Measurements from ENCODE around the gene NAA10.

The NAA10 gene

DNA sequence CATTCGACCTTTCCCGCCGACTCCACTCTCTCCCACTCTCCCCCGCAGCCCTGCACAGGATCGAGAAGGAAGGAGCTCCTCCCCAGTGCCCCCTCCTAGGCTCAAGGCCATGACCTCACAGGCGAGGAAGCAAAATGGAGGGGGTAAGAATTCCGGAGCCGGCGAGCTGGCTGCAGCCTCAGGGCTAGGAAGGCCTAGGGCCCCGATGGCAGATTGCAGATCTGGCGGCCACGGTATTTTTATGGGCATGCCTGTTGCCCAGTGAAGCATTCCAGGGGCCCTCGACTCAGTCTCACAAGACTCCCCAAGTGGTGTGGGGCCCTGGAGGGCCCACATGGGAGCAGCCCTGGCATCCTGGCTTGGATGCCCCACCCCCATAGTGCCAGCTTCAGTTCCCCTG is 47.9 kb downstream of the NAA10 start:
- Histone ChIP-seq H3K4me3 (ENCODE audit: low read depth in 1 of 2, low read length in 1 of 2) (no peak overlapping the region), H3K36me3 (no peaks in the 10 kb centered on the region), H3K27me3 (peaks cover 96% of the 10 kb centered on the region)

DNA sequence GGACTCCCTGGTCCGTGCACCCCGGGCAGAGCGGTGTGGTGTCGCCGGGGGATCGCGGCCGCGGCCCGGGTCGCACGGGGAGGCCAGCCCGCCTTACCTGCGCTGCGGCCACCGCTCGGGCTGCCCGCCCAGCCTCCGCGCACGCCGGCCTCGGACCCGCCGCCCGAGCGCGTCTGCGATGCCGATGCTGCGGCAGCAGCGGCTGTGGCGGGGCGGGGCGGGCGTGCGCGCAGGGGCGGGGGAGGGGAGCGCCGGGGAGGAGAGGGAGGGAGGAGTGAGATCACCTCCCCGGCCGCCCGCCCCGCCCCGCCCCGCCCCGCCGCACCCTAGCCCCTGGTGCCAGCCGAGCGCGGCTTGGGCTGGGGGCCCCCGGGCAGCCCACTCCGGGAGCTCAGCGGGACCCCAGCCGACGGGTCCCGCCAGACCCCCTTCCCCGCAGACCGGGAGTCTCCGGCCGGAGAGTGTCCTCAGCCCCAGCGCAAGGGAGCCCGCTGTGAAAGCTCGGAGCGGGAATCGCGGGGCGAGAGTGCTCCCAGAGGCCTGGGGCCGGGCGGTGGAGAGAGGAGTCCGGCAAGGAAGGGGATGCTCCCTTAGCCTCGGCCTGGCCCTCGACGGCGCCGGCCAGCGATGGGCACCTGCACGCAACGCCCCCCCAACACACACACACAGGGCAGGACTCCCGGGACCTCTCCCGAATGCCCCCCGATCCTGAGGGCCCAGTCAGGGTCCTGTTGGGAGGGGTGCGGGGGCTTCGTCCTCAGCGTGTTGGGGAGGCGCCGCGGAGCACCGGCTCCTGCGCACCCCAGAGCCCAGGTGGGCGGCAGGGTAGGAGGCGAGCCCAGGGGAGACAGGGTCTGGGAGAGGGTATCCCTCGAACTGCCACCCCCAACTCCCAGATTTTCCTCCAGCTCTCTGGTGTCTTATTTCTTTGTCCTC is 48.6 kb downstream of the NAA10 start, which contains the start of gene L1CAM:
TSS of gene L1CAM (minus strand) at position 206 of the 936 bp plus-strand sequence. CDS start 10,337 bp downstream, outside the sequence.
- peaks cover 100% of the 10 kb centered on the region for H3K27me3 ChIP-seq
- no peaks in the 10 kb centered on the region for H3K36me3 ChIP-seq
- no peaks in the 10 kb centered on the region for H3K4me1 ChIP-seq (ENCODE audit: control insufficient read depth in 1 of 2, insufficient read depth in 1 of 2, low read depth in 1 of 2, low read length in 1 of 2)
- H3K27ac ChIP-seq, result no peak within 1 kb of the TSS
- H3K4me3 ChIP-seq (ENCODE audit: low read depth in 1 of 2, low read length in 1 of 2), result no peak within 1 kb of the TSS
- H3K9me3 ChIP-seq, result no peaks in the 10 kb centered on the region
- TF ChIP-seq, protein P1, sequence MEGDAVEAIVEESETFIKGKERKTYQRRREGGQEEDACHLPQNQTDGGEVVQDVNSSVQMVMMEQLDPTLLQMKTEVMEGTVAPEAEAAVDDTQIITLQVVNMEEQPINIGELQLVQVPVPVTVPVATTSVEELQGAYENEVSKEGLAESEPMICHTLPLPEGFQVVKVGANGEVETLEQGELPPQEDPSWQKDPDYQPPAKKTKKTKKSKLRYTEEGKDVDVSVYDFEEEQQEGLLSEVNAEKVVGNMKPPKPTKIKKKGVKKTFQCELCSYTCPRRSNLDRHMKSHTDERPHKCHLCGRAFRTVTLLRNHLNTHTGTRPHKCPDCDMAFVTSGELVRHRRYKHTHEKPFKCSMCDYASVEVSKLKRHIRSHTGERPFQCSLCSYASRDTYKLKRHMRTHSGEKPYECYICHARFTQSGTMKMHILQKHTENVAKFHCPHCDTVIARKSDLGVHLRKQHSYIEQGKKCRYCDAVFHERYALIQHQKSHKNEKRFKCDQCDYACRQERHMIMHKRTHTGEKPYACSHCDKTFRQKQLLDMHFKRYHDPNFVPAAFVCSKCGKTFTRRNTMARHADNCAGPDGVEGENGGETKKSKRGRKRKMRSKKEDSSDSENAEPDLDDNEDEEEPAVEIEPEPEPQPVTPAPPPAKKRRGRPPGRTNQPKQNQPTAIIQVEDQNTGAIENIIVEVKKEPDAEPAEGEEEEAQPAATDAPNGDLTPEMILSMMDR (IDR thresholded peaks at IDR 0.05), result no peak

More for the DNA sequence above, 47.9 kb downstream of the NAA10 start:
- no peaks in the 10 kb centered on the region for H3K4me1 ChIP-seq (ENCODE audit: control insufficient read depth in 1 of 2, insufficient read depth in 1 of 2, low read depth in 1 of 2, low read length in 1 of 2)
- H3K27ac ChIP-seq, result no peak overlapping the region
- TF ChIP-seq, protein P1 (IDR thresholded peaks at IDR 0.05), result no peak
- H3K9me3 ChIP-seq, result no peaks in the 10 kb centered on the region

DNA sequence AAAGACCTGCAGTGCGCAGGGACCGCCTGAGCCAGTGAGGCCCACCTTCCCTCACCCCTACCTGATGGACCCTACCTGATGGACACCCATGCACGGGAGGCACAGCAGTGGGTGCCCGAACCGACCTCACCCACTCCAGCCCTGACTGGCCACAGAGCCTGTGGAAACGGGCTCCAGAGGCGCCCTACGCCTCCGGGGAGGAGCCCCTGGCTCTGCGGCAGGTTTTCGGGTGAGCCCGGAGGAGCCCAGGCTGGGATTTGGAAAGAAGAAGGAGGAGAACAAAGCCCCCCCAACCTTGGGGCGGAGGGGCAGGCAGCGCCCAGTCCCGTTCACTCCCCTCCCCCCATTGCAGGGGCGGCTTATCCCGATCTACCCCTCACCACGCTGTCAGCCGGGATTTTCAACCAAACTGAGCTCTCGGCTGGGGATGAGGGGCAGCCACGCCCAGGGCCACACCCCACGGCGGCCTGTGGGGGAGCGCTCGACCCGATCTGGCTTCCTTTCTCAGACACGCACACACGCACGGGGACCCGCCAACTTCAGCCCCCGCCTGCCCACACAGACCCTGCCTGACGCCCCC is 49.5 kb downstream of the NAA10 start:
- H3K9me3 ChIP-seq, result no peaks in the 10 kb centered on the region
- TF ChIP-seq, protein P1 (IDR thresholded peaks at IDR 0.05), result no peak
- H3K4me3 ChIP-seq (ENCODE audit: low read depth in 1 of 2, low read length in 1 of 2), result no peak overlapping the region
- H3K4me1 ChIP-seq (ENCODE audit: control insufficient read depth in 1 of 2, insufficient read depth in 1 of 2, low read depth in 1 of 2, low read length in 1 of 2), result no peaks in the 10 kb centered on the region
- H3K27ac ChIP-seq, result no peak overlapping the region
- peaks cover 100% of the 10 kb centered on the region for H3K27me3 ChIP-seq
- H3K36me3 ChIP-seq, result no peaks in the 10 kb centered on the region

DNA sequence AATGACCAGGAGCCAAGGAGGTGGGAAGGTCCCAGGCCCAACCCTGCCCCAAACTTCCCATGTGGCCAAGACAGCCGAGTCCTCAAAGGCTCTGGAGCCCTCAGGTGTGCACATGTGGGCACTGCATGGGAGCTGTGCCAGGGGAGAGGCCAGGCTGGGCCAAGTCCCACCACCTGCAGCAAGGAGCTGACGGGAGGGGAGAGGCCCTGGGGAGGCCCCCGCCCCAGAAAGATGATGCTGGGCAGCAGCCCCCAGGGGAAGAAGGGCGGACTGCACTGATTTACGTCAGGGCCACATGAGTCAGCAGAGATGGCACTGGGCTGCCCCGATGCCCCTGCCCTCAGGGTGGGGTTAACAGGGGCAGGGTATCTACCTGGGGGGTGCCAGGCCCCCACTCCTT is 50.2 kb downstream of the NAA10 start:
- no peak overlapping the region for H3K27ac ChIP-seq
- no peaks in the 10 kb centered on the region for H3K4me1 ChIP-seq (ENCODE audit: control insufficient read depth in 1 of 2, insufficient read depth in 1 of 2, low read depth in 1 of 2, low read length in 1 of 2)
- H3K36me3 ChIP-seq, result no peaks in the 10 kb centered on the region
- no peaks in the 10 kb centered on the region for H3K9me3 ChIP-seq
- H3K27me3 ChIP-seq, result peaks cover 100% of the 10 kb centered on the region
- no peak overlapping the region for H3K4me3 ChIP-seq (ENCODE audit: low read depth in 1 of 2, low read length in 1 of 2)
- TF ChIP-seq, protein P1 (IDR thresholded peaks at IDR 0.05), result no peak

DNA sequence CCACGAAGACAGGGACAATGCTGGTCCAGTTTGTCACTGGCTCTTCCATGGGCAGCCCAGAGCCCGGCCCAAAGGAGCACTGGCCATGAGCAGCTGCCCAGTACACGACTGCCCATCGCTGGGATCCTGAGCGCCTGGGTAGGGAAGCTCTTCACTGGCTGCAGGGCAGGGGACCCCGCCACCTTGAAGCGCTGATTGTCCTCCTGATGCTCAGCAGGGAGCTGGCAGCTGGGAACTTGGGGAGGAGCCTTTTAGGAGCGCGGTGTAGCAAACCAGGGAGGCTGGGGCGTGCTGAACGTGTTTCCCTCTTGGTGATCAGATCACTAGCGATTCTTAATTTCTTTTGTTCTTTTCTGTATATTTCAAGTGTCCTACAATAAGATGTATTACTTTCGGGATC is 50.7 kb downstream of the NAA10 start:
- H3K9me3 ChIP-seq, result no peaks in the 10 kb centered on the region
- no peak overlapping the region for H3K27ac ChIP-seq
- no peak overlapping the region for H3K4me3 ChIP-seq (ENCODE audit: low read depth in 1 of 2, low read length in 1 of 2)
- H3K36me3 ChIP-seq, result no peaks in the 10 kb centered on the region
- TF ChIP-seq, protein P1 (IDR thresholded peaks at IDR 0.05), result no peak
- H3K4me1 ChIP-seq (ENCODE audit: control insufficient read depth in 1 of 2, insufficient read depth in 1 of 2, low read depth in 1 of 2, low read length in 1 of 2), result no peaks in the 10 kb centered on the region
- H3K27me3 ChIP-seq, result peaks cover 100% of the 10 kb centered on the region

All from neutrophil (primary cell).